Endothelial cell of umbilical vein (primary cell): ENCODE measurements around the gene SCRN3. TPM values are rescaled to one million over a fixed set of nuclear protein-coding genes. Genes with fewer than 3 reads are reported as not detected.
"Not testable (repeated sequence)": the region's sequence is repeated elsewhere in the genome, so short reads cannot be mapped to it uniquely, and the experiment has no call there.

Experiments used
- BruUV-seq: library from RNA; stranded (reverse); fragments of 400-500 nt; replicated peaks from 2 replicates; lab custom pipeline; 2021; lab: Mats Ljungman, UMichigan
- CTCF ChIA-PET: fragments of 300-600, 350-600 bp; sonication (Branson Sonifier 250); formaldehyde crosslinking; loops from one replicate; lab custom pipeline; 2021; ENCODE audit warnings: antibody characterized with exemption, inconsistent platforms; lab: Charles Lee
- POLR2A ChIA-PET: fragments of 300-600, 350-600 bp; sonication (Branson Sonifier 250); formaldehyde crosslinking; loops from one replicate; lab custom pipeline; 2021; ENCODE audit warnings: antibody characterized with exemption, inconsistent platforms; lab: Charles Lee
- DNase-seq: peaks from one replicate; pipeline ENCODE4 v3.0.0-alpha.2; 2011; ENCODE audit warnings: low read depth, low spot score
- FAIRE-seq: peaks from 2 replicates; lab custom pipeline; 2011; peaks lifted over from hg19 to GRCh38; lab: Jason Lieb, UNC
- H2AFZ ChIP-seq: 2 replicates; pipeline ENCODE4 v1.6.0; 2012; ENCODE audit warnings: low read depth, low read length, control low read depth, inconsistent platforms
- H3K27ac ChIP-seq: 2 replicates; pipeline ENCODE4 v1.5.1; 2011; ENCODE audit warnings: low read depth, mild to moderate bottlenecking, control low read depth, low read length, moderate library complexity; ENCODE audit not compliant: insufficient read depth
- H3K27me3 ChIP-seq, 2 experiments: 2 replicates each; pipeline versions ENCODE4 v1.6.0 to v1.6.1; 2011; ENCODE audit warnings: low read length in 2 of 2, mixed read lengths in 1 of 2; ENCODE audit not compliant: control insufficient read depth in 2 of 2, insufficient read depth in 2 of 2
- H3K36me3 ChIP-seq, 2 experiments: 2 replicates in 1 of 2; 3 replicates in 1 of 2; pipeline ENCODE4 v1.5.1; 2011; ENCODE audit warnings: low read length in 2 of 2, mild to moderate bottlenecking in 1 of 2, moderate library complexity in 1 of 2; ENCODE audit not compliant: control insufficient read depth in 2 of 2, insufficient read depth in 2 of 2; ENCODE audit errors: extremely low read depth in 1 of 2
- H3K4me1 ChIP-seq: 3 replicates; pipeline ENCODE4 v1.5.1; 2011; ENCODE audit warnings: mild to moderate bottlenecking, low read length; ENCODE audit not compliant: control insufficient read depth, insufficient read depth; ENCODE audit errors: extremely low read depth
- H3K4me2 ChIP-seq: 2 replicates; pipeline ENCODE4 v1.6.1; 2011; ENCODE audit warnings: low read length, control low read depth, mixed read lengths; ENCODE audit not compliant: insufficient read depth
- H3K4me3 ChIP-seq, 3 experiments: fragments of 200-600 bp in 1 of 3; sonication (generic), shearing (Covaris generic) in 1 of 3; replicated peaks in 1 of 3; 2 replicates each; pipeline ENCODE4 v1.5.1; 2011 to 2016; ENCODE audit warnings: control low read depth in 3 of 3, low read length in 3 of 3, mild to moderate bottlenecking in 2 of 3, inconsistent platforms in 1 of 3, low read depth in 1 of 3, moderate library complexity in 1 of 3; ENCODE audit not compliant: insufficient read depth in 1 of 3
- H3K79me2 ChIP-seq: 2 replicates; pipeline ENCODE4 v1.6.0; 2012; ENCODE audit warnings: low read length, inconsistent platforms; ENCODE audit not compliant: control insufficient read depth, insufficient read depth
- H3K9ac ChIP-seq: replicated peaks from 2 replicates; pipeline ENCODE3; 2011; ENCODE audit warnings: low read length, control low read depth; ENCODE audit not compliant: insufficient read depth; ENCODE audit errors: extremely low read depth
- H3K9me1 ChIP-seq: replicated peaks from 3 replicates; pipeline ENCODE4 v1.6.0; 2011; ENCODE audit warnings: mild to moderate bottlenecking, low read length; ENCODE audit not compliant: control insufficient read depth, insufficient read depth; ENCODE audit errors: extremely low read depth
- H3K9me3 ChIP-seq: replicated peaks from 2 replicates; pipeline ENCODE4 v1.5.1; 2012; ENCODE audit warnings: low read length, inconsistent platforms; ENCODE audit not compliant: control insufficient read depth, insufficient read depth
- H4K20me1 ChIP-seq: replicated peaks from 2 replicates; pipeline ENCODE3; 2011; ENCODE audit warnings: mild to moderate bottlenecking, low read length; ENCODE audit not compliant: control insufficient read depth, insufficient read depth; ENCODE audit errors: extremely low read depth
- EZH2 ChIP-seq: IDR thresholded peaks from 2 replicates; pipeline ENCODE4 v1.6.1; 2012; ENCODE audit warnings: borderline replicate concordance, low read depth, mild to moderate bottlenecking, moderate library complexity, low read length, inconsistent platforms; ENCODE audit not compliant: severe bottlenecking
- FOS ChIP-seq: IDR thresholded peaks from 2 replicates; pipeline ENCODE4 v1.6.1; 2011; ENCODE audit warnings: mild to moderate bottlenecking, low read length, moderate library complexity, borderline replicate concordance; ENCODE audit not compliant: insufficient read depth
- GATA2 ChIP-seq: IDR thresholded peaks from 2 replicates; pipeline ENCODE4 v1.7.0; 2011; ENCODE audit warnings: low read depth, mild to moderate bottlenecking, moderate library complexity, mixed read lengths, low read length; ENCODE audit not compliant: insufficient read length, insufficient read depth
- JUN ChIP-seq: IDR thresholded peaks from 2 replicates; pipeline ENCODE4 v1.6.1; 2011; ENCODE audit warnings: borderline replicate concordance, low read depth; ENCODE audit not compliant: insufficient read length, insufficient read depth
- MYC ChIP-seq: IDR thresholded peaks from one replicate; pipeline ENCODE4 v1.6.1; 2011; ENCODE audit warnings: mild to moderate bottlenecking, low read depth, low read length
- POLR2A ChIP-seq: IDR thresholded peaks from 2 replicates; pipeline ENCODE4 v1.6.1; 2012; ENCODE audit warnings: low read depth, mild to moderate bottlenecking, control low read depth, low read length
- POLR2AphosphoS5 ChIP-seq: IDR thresholded peaks from 2 replicates; pipeline ENCODE4 v1.6.1; 2012; ENCODE audit warnings: low read depth, mild to moderate bottlenecking, control low read depth, low read length, moderate library complexity; ENCODE audit not compliant: insufficient read depth
- dilution Hi-C: fragments of 300-500 bp; cut with MboI; formaldehyde crosslinking; loops from one replicate; pipeline ENCODE4 v1.15.0; 2019; ENCODE audit warnings: low sequenced_read_pairs; ENCODE audit not compliant: extremely low pct_ligation_motif_present
- intact Hi-C: fragments of 100-400 bp; cut with micrococcal nuclease; formaldehyde crosslinking; loops from one replicate; pipeline ENCODE4 v1.10.0; 2022
- polyA plus RNA-seq, 4 experiments: library from polyadenylated mRNA; depleted of rRNA in 3 of 4; stranded (reverse) in 3 of 4; unstranded in 1 of 4; fragments of >200 nt; gene quantifications; 2 replicates each; pipeline versions ENCODE4 v1.2.1 to v1.2.3, GENCODE V29; 2011 to 2012; ENCODE audit warnings: missing spikeins in 1 of 4
- total RNA-seq: library from RNA; stranded (reverse); gene quantifications from 2 replicates; pipeline ENCODE4 v1.2.3, GENCODE V29; 2021
- TF ChIP-seq, protein P1 (sequence below), 2 donors: IDR thresholded peaks; 1 replicate in 1 of 2; 2 replicates in 1 of 2; pipeline ENCODE4 v1.5.1; 2011; ENCODE audit warnings: low read length in 2 of 2, mild to moderate bottlenecking in 2 of 2, moderate library complexity in 2 of 2, control low read depth in 1 of 2, inconsistent platforms in 1 of 2, low read depth in 1 of 2; ENCODE audit not compliant: insufficient read depth in 1 of 2; ENCODE audit errors: extremely low read depth in 1 of 2
- TF ChIP-seq, protein P2 (sequence below): IDR thresholded peaks from 2 replicates; pipeline ENCODE4 v1.6.1; 2011; ENCODE audit not compliant: insufficient read depth, insufficient read length

Gene SCRN3
- total and polyA plus RNA-seq, 2 donors (not counting 3 experiments of a cell fraction or from before 2014, with no cell fraction given), result 10.7 to 24.0 TPM

DNA sequence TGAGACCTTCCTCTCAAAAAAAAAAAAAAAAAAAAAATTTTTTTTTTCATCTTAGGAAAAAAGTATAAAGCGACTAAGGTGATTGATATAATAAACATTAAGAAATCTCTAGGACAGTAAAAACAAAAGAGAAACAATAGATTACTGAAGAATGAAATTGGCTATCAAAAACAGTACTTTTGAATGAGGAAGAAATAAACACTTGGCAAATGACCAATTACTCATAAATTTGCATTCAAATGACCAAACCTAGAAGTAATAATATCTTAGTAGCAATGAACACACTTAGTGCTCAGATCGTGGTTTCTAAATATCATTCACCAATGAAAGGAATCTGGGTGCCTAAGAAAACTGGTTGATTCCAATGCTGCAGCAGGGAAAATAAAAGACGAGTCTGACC is 10.3 kb upstream of the SCRN3 start:
- H3K9ac ChIP-seq, result no peak overlapping the region
- no peaks in the 10 kb centered on the region for H3K27me3 ChIP-seq
- dilution Hi-C loops, result no loop called here
- intact Hi-C loops, result no loop called here
- peaks cover 0 to 5% of the 10 kb centered on the region in 2 experiments for H3K36me3 ChIP-seq
- no TSS peak for BruUV-seq
- H3K4me2 ChIP-seq, result no peak overlapping the region
- DNase-seq (no peak), FAIRE-seq (peak; percentile 38)
- TF ChIP-seq POLR2A (no peak), POLR2AphosphoS5 (no peak), JUN (no peak), FOS (no peak), EZH2 (no peak), MYC (no peak), GATA2 (no peak)
- TF ChIP-seq, protein P1, sequence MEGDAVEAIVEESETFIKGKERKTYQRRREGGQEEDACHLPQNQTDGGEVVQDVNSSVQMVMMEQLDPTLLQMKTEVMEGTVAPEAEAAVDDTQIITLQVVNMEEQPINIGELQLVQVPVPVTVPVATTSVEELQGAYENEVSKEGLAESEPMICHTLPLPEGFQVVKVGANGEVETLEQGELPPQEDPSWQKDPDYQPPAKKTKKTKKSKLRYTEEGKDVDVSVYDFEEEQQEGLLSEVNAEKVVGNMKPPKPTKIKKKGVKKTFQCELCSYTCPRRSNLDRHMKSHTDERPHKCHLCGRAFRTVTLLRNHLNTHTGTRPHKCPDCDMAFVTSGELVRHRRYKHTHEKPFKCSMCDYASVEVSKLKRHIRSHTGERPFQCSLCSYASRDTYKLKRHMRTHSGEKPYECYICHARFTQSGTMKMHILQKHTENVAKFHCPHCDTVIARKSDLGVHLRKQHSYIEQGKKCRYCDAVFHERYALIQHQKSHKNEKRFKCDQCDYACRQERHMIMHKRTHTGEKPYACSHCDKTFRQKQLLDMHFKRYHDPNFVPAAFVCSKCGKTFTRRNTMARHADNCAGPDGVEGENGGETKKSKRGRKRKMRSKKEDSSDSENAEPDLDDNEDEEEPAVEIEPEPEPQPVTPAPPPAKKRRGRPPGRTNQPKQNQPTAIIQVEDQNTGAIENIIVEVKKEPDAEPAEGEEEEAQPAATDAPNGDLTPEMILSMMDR (IDR thresholded peaks at IDR 0.05; ENCODE audit: extremely low read depth in 1 of 2, insufficient read depth in 1 of 2, low read depth in 1 of 2, low read length in 2 of 2), result no peak
- TF ChIP-seq, protein P2, sequence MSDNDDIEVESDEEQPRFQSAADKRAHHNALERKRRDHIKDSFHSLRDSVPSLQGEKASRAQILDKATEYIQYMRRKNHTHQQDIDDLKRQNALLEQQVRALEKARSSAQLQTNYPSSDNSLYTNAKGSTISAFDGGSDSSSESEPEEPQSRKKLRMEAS, result no peak
- no peak overlapping the region for H3K4me3 ChIP-seq
- no peaks in the 10 kb centered on the region for H3K4me1 ChIP-seq
- ChIA-PET CTCF (no interaction called here), POLR2A (no interaction called here)
- no peaks in the 10 kb centered on the region for H3K9me1 ChIP-seq
- no peaks in the 10 kb centered on the region for H3K9me3 ChIP-seq
- H3K79me2 ChIP-seq, result no peaks in the 10 kb centered on the region
- no peak overlapping the region for H2AFZ ChIP-seq
- H3K27ac ChIP-seq, result no peak overlapping the region
- no peaks in the 10 kb centered on the region for H4K20me1 ChIP-seq

DNA sequence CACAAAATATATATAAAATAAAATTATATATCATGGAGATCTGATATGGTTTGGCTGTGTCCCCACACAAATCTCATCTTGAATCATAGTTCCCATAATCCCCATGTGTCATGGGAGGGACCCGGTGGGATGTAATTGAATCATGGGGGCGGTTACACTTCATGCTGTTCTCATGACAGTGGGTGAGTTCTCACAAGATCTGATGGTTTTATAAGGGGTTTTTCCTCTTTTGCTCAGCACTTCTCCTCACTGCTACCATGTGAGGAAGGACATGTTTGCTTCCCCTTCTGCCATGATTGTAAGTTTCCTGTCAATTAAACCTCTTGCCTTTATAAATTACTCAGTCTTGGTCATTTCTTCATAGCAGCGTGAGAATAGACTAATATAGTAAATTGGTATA is 6.8 kb upstream of the SCRN3 start:
- dilution Hi-C loops, H3K4me2 ChIP-seq, intact Hi-C loops: not testable (repeated sequence)

More for the DNA sequence above, 6.8 kb upstream of the SCRN3 start:
- H3K9ac ChIP-seq, H3K36me3 ChIP-seq, H3K9me3 ChIP-seq, CTCF ChIA-PET, BruUV-seq, H3K9me1 ChIP-seq, H3K27me3 ChIP-seq, H3K79me2 ChIP-seq, H3K27ac ChIP-seq, H4K20me1 ChIP-seq, H3K4me3 ChIP-seq, H2AFZ ChIP-seq, DNase-seq, POLR2A ChIA-PET, H3K4me1 ChIP-seq: not testable (repeated sequence)
- peak; percentile 24 for FAIRE-seq
